Endothelial cell of umbilical vein (primary cell): ENCODE measurements around the gene VEPH1. TPM values are rescaled to one million over a fixed set of nuclear protein-coding genes. Genes with fewer than 3 reads are reported as not detected.

Experiments used
- BruUV-seq: library from RNA; stranded (reverse); fragments of 400-500 nt; replicated peaks from 2 replicates; lab custom pipeline; 2021; lab: Mats Ljungman, UMichigan
- CTCF ChIA-PET: fragments of 300-600, 350-600 bp; sonication (Branson Sonifier 250); formaldehyde crosslinking; loops from one replicate; lab custom pipeline; 2021; ENCODE audit warnings: antibody characterized with exemption, inconsistent platforms; lab: Charles Lee
- POLR2A ChIA-PET: fragments of 300-600, 350-600 bp; sonication (Branson Sonifier 250); formaldehyde crosslinking; loops from one replicate; lab custom pipeline; 2021; ENCODE audit warnings: antibody characterized with exemption, inconsistent platforms; lab: Charles Lee
- DNase-seq: peaks from one replicate; pipeline ENCODE4 v3.0.0-alpha.2; 2011; ENCODE audit warnings: low read depth, low spot score
- FAIRE-seq: peaks from 2 replicates; lab custom pipeline; 2011; peaks lifted over from hg19 to GRCh38; lab: Jason Lieb, UNC
- H2AFZ ChIP-seq: 2 replicates; pipeline ENCODE4 v1.6.0; 2012; ENCODE audit warnings: low read depth, low read length, control low read depth, inconsistent platforms
- H3K27ac ChIP-seq: 2 replicates; pipeline ENCODE4 v1.5.1; 2011; ENCODE audit warnings: low read depth, mild to moderate bottlenecking, control low read depth, low read length, moderate library complexity; ENCODE audit not compliant: insufficient read depth
- H3K27me3 ChIP-seq, 2 experiments: 2 replicates each; pipeline versions ENCODE4 v1.6.0 to v1.6.1; 2011; ENCODE audit warnings: low read length in 2 of 2, mixed read lengths in 1 of 2; ENCODE audit not compliant: control insufficient read depth in 2 of 2, insufficient read depth in 2 of 2
- H3K36me3 ChIP-seq, 2 experiments: 2 replicates in 1 of 2; 3 replicates in 1 of 2; pipeline ENCODE4 v1.5.1; 2011; ENCODE audit warnings: low read length in 2 of 2, mild to moderate bottlenecking in 1 of 2, moderate library complexity in 1 of 2; ENCODE audit not compliant: control insufficient read depth in 2 of 2, insufficient read depth in 2 of 2; ENCODE audit errors: extremely low read depth in 1 of 2
- H3K4me1 ChIP-seq: 3 replicates; pipeline ENCODE4 v1.5.1; 2011; ENCODE audit warnings: mild to moderate bottlenecking, low read length; ENCODE audit not compliant: control insufficient read depth, insufficient read depth; ENCODE audit errors: extremely low read depth
- H3K4me2 ChIP-seq: 2 replicates; pipeline ENCODE4 v1.6.1; 2011; ENCODE audit warnings: low read length, control low read depth, mixed read lengths; ENCODE audit not compliant: insufficient read depth
- H3K4me3 ChIP-seq, 3 experiments: fragments of 200-600 bp in 1 of 3; sonication (generic), shearing (Covaris generic) in 1 of 3; replicated peaks in 1 of 3; 2 replicates each; pipeline ENCODE4 v1.5.1; 2011 to 2016; ENCODE audit warnings: control low read depth in 3 of 3, low read length in 3 of 3, mild to moderate bottlenecking in 2 of 3, inconsistent platforms in 1 of 3, low read depth in 1 of 3, moderate library complexity in 1 of 3; ENCODE audit not compliant: insufficient read depth in 1 of 3
- H3K79me2 ChIP-seq: 2 replicates; pipeline ENCODE4 v1.6.0; 2012; ENCODE audit warnings: low read length, inconsistent platforms; ENCODE audit not compliant: control insufficient read depth, insufficient read depth
- H3K9ac ChIP-seq: replicated peaks from 2 replicates; pipeline ENCODE3; 2011; ENCODE audit warnings: low read length, control low read depth; ENCODE audit not compliant: insufficient read depth; ENCODE audit errors: extremely low read depth
- H3K9me1 ChIP-seq: replicated peaks from 3 replicates; pipeline ENCODE4 v1.6.0; 2011; ENCODE audit warnings: mild to moderate bottlenecking, low read length; ENCODE audit not compliant: control insufficient read depth, insufficient read depth; ENCODE audit errors: extremely low read depth
- H3K9me3 ChIP-seq: replicated peaks from 2 replicates; pipeline ENCODE4 v1.5.1; 2012; ENCODE audit warnings: low read length, inconsistent platforms; ENCODE audit not compliant: control insufficient read depth, insufficient read depth
- H4K20me1 ChIP-seq: replicated peaks from 2 replicates; pipeline ENCODE3; 2011; ENCODE audit warnings: mild to moderate bottlenecking, low read length; ENCODE audit not compliant: control insufficient read depth, insufficient read depth; ENCODE audit errors: extremely low read depth
- EZH2 ChIP-seq: IDR thresholded peaks from 2 replicates; pipeline ENCODE4 v1.6.1; 2012; ENCODE audit warnings: borderline replicate concordance, low read depth, mild to moderate bottlenecking, moderate library complexity, low read length, inconsistent platforms; ENCODE audit not compliant: severe bottlenecking
- FOS ChIP-seq: IDR thresholded peaks from 2 replicates; pipeline ENCODE4 v1.6.1; 2011; ENCODE audit warnings: mild to moderate bottlenecking, low read length, moderate library complexity, borderline replicate concordance; ENCODE audit not compliant: insufficient read depth
- GATA2 ChIP-seq: IDR thresholded peaks from 2 replicates; pipeline ENCODE4 v1.7.0; 2011; ENCODE audit warnings: low read depth, mild to moderate bottlenecking, moderate library complexity, mixed read lengths, low read length; ENCODE audit not compliant: insufficient read length, insufficient read depth
- JUN ChIP-seq: IDR thresholded peaks from 2 replicates; pipeline ENCODE4 v1.6.1; 2011; ENCODE audit warnings: borderline replicate concordance, low read depth; ENCODE audit not compliant: insufficient read length, insufficient read depth
- MYC ChIP-seq: IDR thresholded peaks from one replicate; pipeline ENCODE4 v1.6.1; 2011; ENCODE audit warnings: mild to moderate bottlenecking, low read depth, low read length
- POLR2A ChIP-seq: IDR thresholded peaks from 2 replicates; pipeline ENCODE4 v1.6.1; 2012; ENCODE audit warnings: low read depth, mild to moderate bottlenecking, control low read depth, low read length
- POLR2AphosphoS5 ChIP-seq: IDR thresholded peaks from 2 replicates; pipeline ENCODE4 v1.6.1; 2012; ENCODE audit warnings: low read depth, mild to moderate bottlenecking, control low read depth, low read length, moderate library complexity; ENCODE audit not compliant: insufficient read depth
- dilution Hi-C: fragments of 300-500 bp; cut with MboI; formaldehyde crosslinking; loops from one replicate; pipeline ENCODE4 v1.15.0; 2019; ENCODE audit warnings: low sequenced_read_pairs; ENCODE audit not compliant: extremely low pct_ligation_motif_present
- intact Hi-C: fragments of 100-400 bp; cut with micrococcal nuclease; formaldehyde crosslinking; loops from one replicate; pipeline ENCODE4 v1.10.0; 2022
- polyA plus RNA-seq, 4 experiments: library from polyadenylated mRNA; depleted of rRNA in 3 of 4; stranded (reverse) in 3 of 4; unstranded in 1 of 4; fragments of >200 nt; gene quantifications; 2 replicates each; pipeline versions ENCODE4 v1.2.1 to v1.2.3, GENCODE V29; 2011 to 2012; ENCODE audit warnings: missing spikeins in 1 of 4
- total RNA-seq: library from RNA; stranded (reverse); gene quantifications from 2 replicates; pipeline ENCODE4 v1.2.3, GENCODE V29; 2021
- TF ChIP-seq, protein P1 (sequence below): IDR thresholded peaks from 2 replicates; pipeline ENCODE4 v1.6.1; 2011; ENCODE audit not compliant: insufficient read depth, insufficient read length
- TF ChIP-seq, protein P2 (sequence below), 2 donors: IDR thresholded peaks; 1 replicate in 1 of 2; 2 replicates in 1 of 2; pipeline ENCODE4 v1.5.1; 2011; ENCODE audit warnings: low read length in 2 of 2, mild to moderate bottlenecking in 2 of 2, moderate library complexity in 2 of 2, control low read depth in 1 of 2, inconsistent platforms in 1 of 2, low read depth in 1 of 2; ENCODE audit not compliant: insufficient read depth in 1 of 2; ENCODE audit errors: extremely low read depth in 1 of 2

Gene VEPH1
- total and polyA plus RNA-seq, 2 donors (not counting 3 experiments of a cell fraction or from before 2014, with no cell fraction given): 42.9 to 136 TPM

DNA sequence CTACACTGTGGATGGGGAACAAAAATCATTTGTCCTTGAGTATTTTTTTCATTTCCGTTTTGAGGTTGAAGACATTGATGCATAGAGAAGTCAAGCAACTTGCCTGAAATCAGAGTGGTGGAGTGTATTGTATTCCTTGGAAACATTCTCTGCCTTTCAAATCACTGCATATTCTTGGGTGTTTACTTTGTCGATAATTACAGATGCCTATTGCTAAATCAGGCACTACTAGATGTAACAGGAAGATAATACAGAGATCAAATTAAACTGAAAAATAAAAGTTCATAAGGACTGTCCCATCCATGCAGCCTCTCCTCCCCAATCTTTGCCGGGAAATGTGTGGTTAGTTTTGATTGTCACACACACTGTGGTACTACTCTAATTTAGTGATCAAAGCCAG, 37.4 kb upstream of the VEPH1 start:
- TF ChIP-seq POLR2A: no peak
- no peak for TF ChIP-seq GATA2
- TF ChIP-seq, protein P1, sequence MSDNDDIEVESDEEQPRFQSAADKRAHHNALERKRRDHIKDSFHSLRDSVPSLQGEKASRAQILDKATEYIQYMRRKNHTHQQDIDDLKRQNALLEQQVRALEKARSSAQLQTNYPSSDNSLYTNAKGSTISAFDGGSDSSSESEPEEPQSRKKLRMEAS: no peak
- TF ChIP-seq, protein P2, sequence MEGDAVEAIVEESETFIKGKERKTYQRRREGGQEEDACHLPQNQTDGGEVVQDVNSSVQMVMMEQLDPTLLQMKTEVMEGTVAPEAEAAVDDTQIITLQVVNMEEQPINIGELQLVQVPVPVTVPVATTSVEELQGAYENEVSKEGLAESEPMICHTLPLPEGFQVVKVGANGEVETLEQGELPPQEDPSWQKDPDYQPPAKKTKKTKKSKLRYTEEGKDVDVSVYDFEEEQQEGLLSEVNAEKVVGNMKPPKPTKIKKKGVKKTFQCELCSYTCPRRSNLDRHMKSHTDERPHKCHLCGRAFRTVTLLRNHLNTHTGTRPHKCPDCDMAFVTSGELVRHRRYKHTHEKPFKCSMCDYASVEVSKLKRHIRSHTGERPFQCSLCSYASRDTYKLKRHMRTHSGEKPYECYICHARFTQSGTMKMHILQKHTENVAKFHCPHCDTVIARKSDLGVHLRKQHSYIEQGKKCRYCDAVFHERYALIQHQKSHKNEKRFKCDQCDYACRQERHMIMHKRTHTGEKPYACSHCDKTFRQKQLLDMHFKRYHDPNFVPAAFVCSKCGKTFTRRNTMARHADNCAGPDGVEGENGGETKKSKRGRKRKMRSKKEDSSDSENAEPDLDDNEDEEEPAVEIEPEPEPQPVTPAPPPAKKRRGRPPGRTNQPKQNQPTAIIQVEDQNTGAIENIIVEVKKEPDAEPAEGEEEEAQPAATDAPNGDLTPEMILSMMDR (IDR thresholded peaks at IDR 0.05; ENCODE audit: extremely low read depth in 1 of 2, insufficient read depth in 1 of 2, low read depth in 1 of 2, low read length in 2 of 2): no peak
- TF ChIP-seq JUN: no peak
- no peak for TF ChIP-seq MYC
- TF ChIP-seq POLR2AphosphoS5: no peak
- TF ChIP-seq FOS: no peak
- no peak for TF ChIP-seq EZH2
- H3K27me3 ChIP-seq: no peaks in the 10 kb centered on the region
- DNase-seq: no peak
- intact Hi-C loops: no loop called here
- dilution Hi-C loops: no loop called here
- no peak overlapping the region for H3K9ac ChIP-seq
- H3K27ac ChIP-seq: no peak overlapping the region
- peaks cover 4% of the 10 kb centered on the region for H3K4me1 ChIP-seq
- ChIA-PET CTCF (no interaction called here), POLR2A (no interaction called here)
- H3K4me3 ChIP-seq: no peak overlapping the region
- H3K36me3 ChIP-seq: no peaks in the 10 kb centered on the region
- H3K9me3 ChIP-seq: peaks cover 2% of the 10 kb centered on the region
- no peak for FAIRE-seq
- H4K20me1 ChIP-seq: no peaks in the 10 kb centered on the region
- H3K4me2 ChIP-seq: no peak overlapping the region
- H2AFZ ChIP-seq: no peak overlapping the region
- H3K79me2 ChIP-seq: no peaks in the 10 kb centered on the region
- no TSS peak for BruUV-seq
- no peaks in the 10 kb centered on the region for H3K9me1 ChIP-seq
